Measurements from ENCODE around the gene KRTAP5-8. TPM values are rescaled to one million over a fixed set of nuclear protein-coding genes. Genes with fewer than 3 reads are reported as not detected.

Gene KRTAP5-8
- total RNA-seq, 1 donor from 2014 or later, result not detected

- TF ChIP-seq CTCF (IDR thresholded peaks at IDR 0.05), result no peak
- no peak for DNase-seq (ENCODE audit: extremely low spot score, unreplicated experiment)
- Mint-ChIP-seq H3K27me3 (ENCODE audit: unreplicated experiment) (peaks cover 14% of the 10 kb centered on the region), H3K27ac (ENCODE audit: unreplicated experiment) (no peak overlapping the region), H3K4me3 (ENCODE audit: unreplicated experiment) (no peak overlapping the region), H3K36me3 (ENCODE audit: unreplicated experiment) (no peaks in the 10 kb centered on the region), H3K9me3 (ENCODE audit: unreplicated experiment) (peaks cover 2% of the 10 kb centered on the region), H3K4me1 (ENCODE audit: unreplicated experiment) (no peaks in the 10 kb centered on the region)
Observed at GRCh38 chr11:71556018-71556417, 18.2 kb downstream of the KRTAP5-8 start.

GRCh38 chr11:71557257-71557656 is 19.4 kb downstream of the KRTAP5-8 start:
- Mint-ChIP-seq H3K4me3 (ENCODE audit: unreplicated experiment) (no peak overlapping the region), H3K27ac (ENCODE audit: unreplicated experiment) (no peak overlapping the region)

DNA sequence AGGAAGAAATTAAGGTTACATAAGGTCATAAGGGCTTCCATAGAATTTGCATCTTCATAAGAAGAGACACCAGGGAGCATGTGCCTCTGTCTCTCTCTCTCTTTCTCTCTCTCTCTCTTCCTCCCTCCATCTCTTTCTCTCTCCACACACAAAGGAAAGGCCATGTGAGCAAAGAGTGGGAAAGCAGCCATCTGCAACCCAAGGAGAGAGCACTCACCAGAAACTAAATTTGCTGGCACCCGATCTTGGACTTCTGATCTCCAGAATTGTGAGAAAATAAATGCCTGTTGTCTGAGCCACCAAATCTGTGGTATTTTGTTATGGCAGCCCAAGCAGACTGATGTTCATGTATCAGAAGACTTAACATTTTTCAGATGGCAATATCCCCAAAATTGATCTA is 21.2 kb downstream of the KRTAP5-8 start:
- no peak overlapping the region for H3K27ac Mint-ChIP-seq (ENCODE audit: unreplicated experiment)
- no peaks in the 10 kb centered on the region for H3K4me1 Mint-ChIP-seq (ENCODE audit: unreplicated experiment)
- DNase-seq (ENCODE audit: extremely low spot score, unreplicated experiment), result no peak
- H3K36me3 Mint-ChIP-seq (ENCODE audit: unreplicated experiment), result peaks cover 2% of the 10 kb centered on the region
- peaks cover 10% of the 10 kb centered on the region for H3K9me3 Mint-ChIP-seq (ENCODE audit: unreplicated experiment)
- H3K4me3 Mint-ChIP-seq (ENCODE audit: unreplicated experiment), result no peak overlapping the region
- H3K27me3 Mint-ChIP-seq (ENCODE audit: unreplicated experiment), result peaks cover 26% of the 10 kb centered on the region
- TF ChIP-seq CTCF (IDR thresholded peaks at IDR 0.05), result no peak

More at GRCh38 chr11:71557257-71557656, 19.4 kb downstream of the KRTAP5-8 start:
- peaks cover 2% of the 10 kb centered on the region for H3K36me3 Mint-ChIP-seq (ENCODE audit: unreplicated experiment)
- H3K9me3 Mint-ChIP-seq (ENCODE audit: unreplicated experiment), result peaks cover 10% of the 10 kb centered on the region
- no peak for TF ChIP-seq CTCF (IDR thresholded peaks at IDR 0.05)
- DNase-seq (ENCODE audit: extremely low spot score, unreplicated experiment), result no peak
- H3K4me1 Mint-ChIP-seq (ENCODE audit: unreplicated experiment), result no peaks in the 10 kb centered on the region
- H3K27me3 Mint-ChIP-seq (ENCODE audit: unreplicated experiment), result peaks cover 13% of the 10 kb centered on the region

DNA sequence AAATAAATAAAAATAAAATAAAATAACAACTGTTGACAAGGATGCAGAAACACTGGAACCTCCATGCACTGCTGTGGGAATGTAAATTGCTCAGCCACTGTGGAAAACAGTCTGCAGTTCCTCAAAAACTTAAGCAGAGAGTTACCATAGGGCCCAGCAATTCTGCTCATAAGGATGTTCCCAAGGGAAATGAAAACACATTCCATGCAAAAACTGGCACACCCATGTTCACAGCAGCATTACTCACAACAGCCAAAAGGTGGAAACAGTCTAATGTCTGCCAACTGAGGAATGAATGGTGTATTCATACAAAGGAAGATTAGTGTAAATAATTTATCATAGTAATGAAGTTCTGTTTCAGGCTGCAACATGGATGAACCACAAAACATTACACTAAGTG is 24.3 kb downstream of the KRTAP5-8 start:
- no peak overlapping the region for H3K27ac Mint-ChIP-seq (ENCODE audit: unreplicated experiment)
- DNase-seq (ENCODE audit: extremely low spot score, unreplicated experiment), result no peak
- H3K36me3 Mint-ChIP-seq (ENCODE audit: unreplicated experiment), result peaks cover 2% of the 10 kb centered on the region
- TF ChIP-seq CTCF (IDR thresholded peaks at IDR 0.05), result no peak
- peaks cover 10% of the 10 kb centered on the region for H3K9me3 Mint-ChIP-seq (ENCODE audit: unreplicated experiment)
- H3K4me3 Mint-ChIP-seq (ENCODE audit: unreplicated experiment), result no peak overlapping the region
- H3K27me3 Mint-ChIP-seq (ENCODE audit: unreplicated experiment), result peaks cover 40% of the 10 kb centered on the region
- H3K4me1 Mint-ChIP-seq (ENCODE audit: unreplicated experiment), result no peaks in the 10 kb centered on the region

DNA sequence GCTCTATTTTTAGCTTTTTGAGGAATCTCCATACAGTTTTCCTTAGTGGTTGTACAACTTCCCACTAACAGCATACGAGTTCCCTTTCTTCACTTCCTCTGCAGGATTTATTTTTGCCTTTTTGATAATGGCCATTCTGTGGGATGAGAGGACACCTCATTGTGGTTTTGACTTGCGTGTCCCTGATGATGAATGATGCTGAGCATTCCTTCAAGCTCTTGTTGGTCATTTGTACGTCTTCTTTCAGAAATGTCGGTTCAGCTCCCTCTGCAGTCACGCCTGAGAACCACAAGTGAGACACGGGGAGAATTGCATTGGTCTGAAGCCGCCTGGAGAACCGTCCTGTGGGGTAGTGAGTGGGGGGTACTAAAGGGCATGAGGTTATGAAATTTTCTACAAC is 25.6 kb downstream of the KRTAP5-8 start:
- peaks cover 48% of the 10 kb centered on the region for H3K27me3 Mint-ChIP-seq (ENCODE audit: unreplicated experiment)
- no peak for TF ChIP-seq CTCF (IDR thresholded peaks at IDR 0.05)
- no peak for DNase-seq (ENCODE audit: extremely low spot score, unreplicated experiment)
- peaks cover 10% of the 10 kb centered on the region for H3K9me3 Mint-ChIP-seq (ENCODE audit: unreplicated experiment)
- no peak overlapping the region for H3K4me3 Mint-ChIP-seq (ENCODE audit: unreplicated experiment)
- peaks cover 2% of the 10 kb centered on the region for H3K36me3 Mint-ChIP-seq (ENCODE audit: unreplicated experiment)
- no peak overlapping the region for H3K27ac Mint-ChIP-seq (ENCODE audit: unreplicated experiment)
- no peaks in the 10 kb centered on the region for H3K4me1 Mint-ChIP-seq (ENCODE audit: unreplicated experiment)

Measured in osteocyte (in vitro differentiated cells).